NOMO-1 (cell line): ENCODE results near the gene RNF32.
"Not testable (repeated sequence)": the region's sequence is repeated elsewhere in the genome, so short reads cannot be mapped to it uniquely, and the experiment has no call there.

Source experiments
- DNase-seq, 2 experiments: peaks; one replicate each; lab custom pipeline; 2025; ENCODE audit not compliant: unreplicated experiment in 2 of 2; lab: John Stamatoyannopoulos, UW

RNF32 gene

GRCh38 chr7:156669035-156669828 lies 28.7 kb downstream of the RNF32 start:
- DNase-seq, result no peak

DNA sequence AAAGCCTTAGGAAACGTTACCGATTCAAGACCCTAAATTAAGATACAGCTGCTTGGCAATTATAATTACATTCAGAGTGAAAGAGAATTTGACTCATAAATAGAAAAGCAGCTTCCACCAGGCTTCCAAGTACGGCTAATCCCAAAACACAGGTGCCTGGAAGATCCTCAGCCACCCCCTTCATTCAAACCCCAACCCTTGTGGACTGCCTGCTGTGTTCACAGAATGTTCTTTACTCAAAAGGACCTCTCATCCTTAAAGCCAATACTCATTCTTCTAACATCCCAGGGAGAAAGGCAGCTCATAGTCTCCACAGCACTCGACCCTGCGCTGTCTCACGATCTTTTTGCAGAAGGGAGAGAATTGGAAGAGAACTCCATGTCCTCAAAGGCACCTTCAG lies 32.9 kb downstream of the RNF32 start:
- no peak for DNase-seq

GRCh38 chr7:156673902-156674301 lies 33.3 kb downstream of the RNF32 start:
- no peak for DNase-seq

DNA sequence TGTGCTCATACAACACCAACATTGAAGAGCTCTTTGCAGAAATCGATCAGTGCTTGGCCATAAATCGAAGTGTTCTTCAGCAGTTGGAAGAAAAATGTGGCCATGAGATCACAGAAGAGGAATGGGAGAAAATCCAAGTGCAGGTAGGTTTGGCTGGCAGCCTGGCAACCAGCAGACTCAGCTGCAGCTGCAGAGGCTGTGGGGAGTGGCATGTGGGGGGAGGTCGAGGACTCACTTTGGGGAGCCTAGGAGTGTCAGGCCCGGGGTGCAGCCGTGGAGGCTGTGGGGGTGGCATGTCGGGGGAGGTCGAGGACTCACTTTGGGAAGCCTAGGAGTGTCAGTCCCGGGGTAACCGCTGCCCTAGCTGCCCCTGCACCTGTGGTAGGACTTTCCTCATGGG lies 35.1 kb downstream of the RNF32 start:
- DNase-seq, result no peak

DNA sequence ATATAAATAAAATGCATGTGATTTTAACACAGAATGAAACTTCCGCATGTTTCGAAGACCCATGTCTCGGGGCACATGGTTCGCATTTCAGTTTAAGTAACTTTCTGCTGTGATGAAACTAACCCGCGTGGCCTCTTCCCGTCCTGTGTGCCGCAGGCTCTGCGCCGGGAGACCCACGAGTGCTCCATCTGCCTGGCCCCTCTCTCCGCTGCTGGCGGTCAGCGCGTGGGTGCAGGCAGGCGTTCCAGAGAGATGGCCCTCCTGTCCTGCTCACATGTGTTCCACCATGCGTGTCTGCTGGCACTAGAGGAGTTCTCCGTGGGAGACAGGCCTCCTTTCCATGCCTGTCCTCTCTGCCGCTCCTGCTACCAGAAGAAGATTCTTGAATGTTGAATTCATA lies 35.7 kb downstream of the RNF32 start:
- no peak for DNase-seq

- DNase-seq, result no peak
Observed at GRCh38 chr7:156677374-156678054, 36.9 kb downstream of the RNF32 start.

- DNase-seq, result no peak
Observed at GRCh38 chr7:156680281-156680680, 39.7 kb downstream of the RNF32 start.

DNA sequence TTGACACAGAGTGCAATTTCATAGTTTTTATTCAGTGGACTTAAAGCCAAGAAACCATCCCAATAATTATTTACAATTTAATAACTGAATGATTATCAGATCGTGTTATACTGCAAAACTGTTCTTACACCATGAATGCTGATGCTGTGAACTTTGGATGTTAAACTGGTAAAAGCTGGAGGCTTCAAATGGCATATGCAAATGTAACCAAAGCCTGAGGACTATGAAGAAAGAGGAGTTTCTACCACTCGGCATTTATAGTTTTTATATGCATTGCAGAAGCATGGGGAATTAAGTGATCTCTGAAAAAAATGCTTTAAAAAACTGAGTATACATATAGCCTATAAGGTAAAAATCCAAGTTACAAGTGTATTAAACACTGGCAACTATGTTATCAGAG lies 42.4 kb downstream of the RNF32 start:
- DNase-seq, result no peak

DNA sequence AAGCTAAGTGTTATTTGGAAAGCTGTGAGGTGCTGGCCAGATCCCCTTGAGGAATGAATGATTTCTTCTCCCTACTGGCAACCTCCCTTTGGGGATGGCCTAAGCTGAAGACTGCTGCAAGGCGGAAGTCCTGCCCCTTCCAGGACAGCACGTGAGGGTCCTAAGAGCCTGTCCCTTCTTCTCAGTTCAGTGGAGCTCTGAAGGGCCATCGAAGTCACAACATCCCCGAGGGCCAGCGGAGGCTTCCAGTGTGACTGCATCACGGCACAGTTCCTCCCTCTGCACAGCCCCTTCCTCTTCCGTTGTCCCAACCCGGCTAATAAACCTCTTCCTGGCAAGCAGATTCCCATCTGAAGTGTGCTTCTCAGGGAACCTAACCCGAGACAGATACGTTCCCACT lies 43.7 kb downstream of the RNF32 start:
- no peak for DNase-seq

DNA sequence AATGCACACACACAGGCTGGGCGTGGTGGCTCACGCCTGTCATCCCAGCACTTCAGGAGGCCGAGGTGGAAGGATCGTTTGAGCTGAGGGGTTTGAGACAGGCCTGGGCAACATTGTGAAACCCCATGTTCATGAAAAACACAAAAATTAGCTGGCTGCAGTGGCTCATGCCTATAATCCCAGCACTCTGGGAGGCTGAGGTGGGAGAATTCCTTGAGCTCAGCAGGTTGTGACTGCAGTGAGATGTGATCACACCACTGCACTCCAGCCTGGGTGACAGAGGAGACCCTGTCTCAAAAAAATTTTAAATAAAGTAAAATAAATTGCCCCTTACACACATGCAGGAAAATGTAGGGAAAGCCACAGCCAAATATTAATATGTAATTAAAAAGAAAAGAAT lies 44.1 kb downstream of the RNF32 start:
- no peak for DNase-seq

GRCh38 chr7:156691764-156692163 lies 51.2 kb downstream of the RNF32 start:
- DNase-seq, result no peak

DNA sequence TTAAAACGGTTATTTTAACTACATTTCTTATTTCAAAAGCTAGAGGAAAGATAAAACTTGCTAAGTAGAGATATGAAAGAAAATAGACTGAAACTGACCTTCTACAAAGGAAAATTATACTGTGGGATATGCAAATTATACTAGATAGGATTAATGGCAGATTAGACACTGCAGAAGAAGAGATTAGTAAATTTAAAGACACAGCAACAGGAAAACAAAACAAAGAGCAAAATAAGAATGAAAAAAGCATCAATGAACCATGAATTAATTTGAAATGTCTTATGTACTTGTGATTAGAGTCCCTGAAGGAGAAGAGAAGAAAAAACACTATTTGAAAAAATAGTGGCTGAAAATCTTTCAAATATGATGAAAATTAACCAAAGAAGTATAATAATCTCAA lies 52.3 kb downstream of the RNF32 start:
- no peak for DNase-seq

DNA sequence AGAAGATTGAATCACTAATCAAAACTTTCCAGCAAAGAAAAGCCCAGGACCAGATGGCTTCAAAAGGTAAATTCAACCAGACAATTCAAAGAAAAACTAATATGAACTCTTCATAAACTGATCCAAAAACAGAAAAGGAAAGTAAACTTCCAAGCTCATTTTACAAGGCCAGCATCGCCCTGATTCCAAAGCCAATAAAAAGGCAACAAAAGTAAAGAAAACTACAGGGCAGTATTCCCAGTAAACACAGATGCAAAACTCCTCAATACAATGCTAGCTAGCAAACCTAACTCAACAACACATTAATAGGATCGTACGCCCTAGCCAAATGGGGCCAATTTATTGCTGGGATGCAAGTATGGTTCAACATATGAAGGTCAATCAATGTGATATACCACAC lies 53.1 kb downstream of the RNF32 start:
- DNase-seq, result no peak

- DNase-seq, result not testable (repeated sequence)
Observed at GRCh38 chr7:156697283-156697682, 56.7 kb downstream of the RNF32 start.

GRCh38 chr7:156698512-156698911 lies 57.9 kb downstream of the RNF32 start:
- DNase-seq, result not testable (repeated sequence)

DNA sequence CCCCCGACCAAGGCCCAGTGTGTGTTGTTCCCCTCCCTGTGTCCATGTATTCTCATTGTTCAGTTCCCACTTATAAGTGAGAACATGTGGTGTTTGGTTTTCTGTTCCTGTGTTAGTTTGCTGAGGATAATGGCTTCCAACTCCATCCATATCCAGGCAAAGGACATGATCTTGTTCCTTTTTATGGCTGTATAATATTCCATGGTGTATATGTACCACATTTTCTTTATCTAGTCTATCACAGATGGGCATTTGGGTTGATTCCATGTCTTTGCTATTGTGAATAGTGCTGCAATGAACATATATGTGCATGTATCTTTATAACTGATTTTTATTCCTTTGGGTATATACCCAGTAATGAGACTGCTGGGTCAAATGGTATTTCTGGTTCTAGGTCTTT lies 61.2 kb downstream of the RNF32 start:
- DNase-seq, result not testable (repeated sequence)

GRCh38 chr7:156702399-156702798 lies 61.8 kb downstream of the RNF32 start:
- DNase-seq, result no peak

DNA sequence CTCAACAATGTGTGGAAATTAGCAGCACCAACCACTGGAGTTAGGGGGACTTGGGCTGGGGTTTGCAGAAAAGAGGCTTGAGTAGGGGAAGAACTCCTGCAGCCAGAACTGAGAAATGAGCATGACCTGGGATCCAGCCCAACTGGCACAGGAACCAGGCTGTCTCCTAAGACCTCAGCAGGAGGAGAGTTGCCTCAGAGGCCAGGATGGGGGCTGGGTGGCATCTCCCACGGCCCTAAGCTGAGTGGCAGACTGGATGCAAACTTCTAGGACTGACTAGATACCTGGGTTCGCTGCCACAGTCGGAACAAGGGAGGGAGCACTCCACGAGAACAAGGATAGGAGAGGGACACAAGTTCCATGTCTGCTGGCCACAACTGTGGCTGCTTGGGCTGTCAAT lies 62.6 kb downstream of the RNF32 start:
- no peak for DNase-seq

DNA sequence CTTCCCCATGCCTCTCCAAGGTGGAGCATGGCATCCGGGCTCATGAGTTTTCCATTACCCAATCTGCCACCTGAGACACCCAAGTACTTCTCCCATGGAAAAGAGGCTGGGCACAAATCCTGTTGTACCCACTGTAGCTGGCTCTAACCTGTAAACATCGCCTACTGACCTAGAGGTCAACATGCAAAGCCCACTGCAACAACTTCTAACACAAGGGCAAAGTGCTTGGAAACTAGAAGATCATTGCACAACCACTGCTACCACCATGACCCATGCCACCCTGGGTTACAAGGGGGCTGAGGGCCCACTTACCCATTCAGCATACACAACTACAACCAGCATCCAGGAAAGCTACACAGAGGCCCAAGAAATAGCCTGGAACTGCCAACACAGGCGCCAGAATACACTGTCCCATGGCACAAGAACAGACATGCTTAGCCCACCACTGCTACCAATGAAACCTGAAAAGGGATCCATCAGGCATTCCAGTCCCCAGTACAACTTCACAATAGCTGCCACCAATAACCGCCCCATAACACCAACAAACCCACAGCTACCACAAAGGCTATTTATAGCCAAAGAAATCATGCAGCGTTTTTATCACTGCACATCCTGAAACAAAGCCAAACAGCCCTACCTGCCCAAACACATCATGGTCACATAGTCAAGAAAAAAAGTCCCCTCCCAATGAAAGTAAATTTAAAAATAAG lies 63.4 kb downstream of the RNF32 start:
- DNase-seq, result no peak

DNA sequence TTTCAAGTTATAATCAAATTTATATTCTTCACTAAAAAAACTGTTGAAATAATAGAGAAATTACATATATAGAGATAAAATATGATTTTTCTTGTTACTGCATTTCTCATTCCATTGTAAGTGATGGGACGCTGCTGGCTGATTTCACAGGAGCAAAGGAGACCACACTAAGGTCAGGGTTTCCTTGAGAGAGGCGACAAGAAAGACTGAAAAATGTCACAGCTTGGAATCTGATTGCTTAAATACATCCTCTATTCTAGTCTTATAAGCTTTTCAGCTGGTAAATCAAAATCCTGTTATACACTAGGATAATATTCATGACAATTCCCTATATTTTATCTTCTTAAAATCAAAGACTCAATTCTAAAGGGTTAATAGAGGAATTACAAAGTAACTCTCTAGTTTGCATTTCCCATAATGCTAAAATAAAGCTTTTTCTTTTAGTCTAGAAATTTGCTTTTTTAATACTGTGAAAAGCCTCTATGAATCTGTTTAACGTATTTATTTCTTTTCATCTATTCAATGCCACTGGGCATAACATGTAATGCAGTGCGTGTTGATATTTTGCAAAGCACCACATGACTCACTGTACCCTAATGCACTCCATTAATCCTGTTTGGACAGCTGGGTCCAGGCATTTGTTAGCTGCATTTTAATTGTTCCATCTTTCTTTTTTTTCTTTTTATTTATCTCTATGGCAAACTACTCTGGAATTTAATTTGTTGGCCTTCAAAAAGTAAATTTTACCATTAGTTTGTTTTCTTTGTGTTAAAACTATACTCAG lies 81.7 kb downstream of the RNF32 start:
- no peak for DNase-seq

GRCh38 chr7:156725073-156725472 lies 84.5 kb downstream of the RNF32 start:
- DNase-seq, result no peak
